IPS-11a (cell line): Measurements from ENCODE around the gene SMLR1.

Experiments used
- H3K4me3 ChIP-seq: one replicate; pipeline ENCODE4 v1.5.1; 2013; ENCODE audit warnings: low read depth, low read length, control low read depth

Gene SMLR1

DNA sequence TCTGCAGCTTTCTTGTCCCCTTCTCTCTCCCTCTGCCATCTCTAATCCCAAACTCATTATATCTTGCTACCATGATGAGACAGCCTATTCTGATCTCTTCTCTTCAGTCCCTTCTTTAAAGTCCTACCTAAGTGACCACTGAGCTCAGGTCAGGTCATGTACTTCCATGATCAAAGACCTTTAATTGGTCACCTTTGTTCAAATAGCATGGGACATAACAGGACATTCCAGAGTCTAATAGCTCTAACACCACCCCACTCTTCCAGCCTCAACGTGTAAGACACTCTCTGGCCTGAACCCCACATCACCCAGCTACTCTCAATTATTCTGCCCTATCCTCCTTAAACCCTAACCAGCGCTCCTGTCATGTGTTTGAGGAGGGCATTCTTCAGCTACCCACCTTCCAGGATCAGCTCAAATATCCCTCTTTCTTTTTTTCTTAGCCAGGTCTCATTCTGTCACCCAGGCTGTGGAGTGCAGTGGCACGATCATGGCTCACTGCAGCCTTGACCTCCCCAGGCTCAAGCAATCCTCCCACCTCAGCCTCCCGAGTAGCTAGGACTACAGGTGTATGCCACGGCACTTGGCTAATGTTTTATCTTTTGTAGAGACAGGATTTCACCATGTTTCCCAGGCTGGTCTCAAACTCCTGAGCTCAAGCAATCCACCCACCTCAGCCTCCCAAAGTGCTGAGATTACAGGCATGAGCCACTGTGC lies 2.1 kb upstream of the SMLR1 start:
- H3K4me3 ChIP-seq: no peak overlapping the region

DNA sequence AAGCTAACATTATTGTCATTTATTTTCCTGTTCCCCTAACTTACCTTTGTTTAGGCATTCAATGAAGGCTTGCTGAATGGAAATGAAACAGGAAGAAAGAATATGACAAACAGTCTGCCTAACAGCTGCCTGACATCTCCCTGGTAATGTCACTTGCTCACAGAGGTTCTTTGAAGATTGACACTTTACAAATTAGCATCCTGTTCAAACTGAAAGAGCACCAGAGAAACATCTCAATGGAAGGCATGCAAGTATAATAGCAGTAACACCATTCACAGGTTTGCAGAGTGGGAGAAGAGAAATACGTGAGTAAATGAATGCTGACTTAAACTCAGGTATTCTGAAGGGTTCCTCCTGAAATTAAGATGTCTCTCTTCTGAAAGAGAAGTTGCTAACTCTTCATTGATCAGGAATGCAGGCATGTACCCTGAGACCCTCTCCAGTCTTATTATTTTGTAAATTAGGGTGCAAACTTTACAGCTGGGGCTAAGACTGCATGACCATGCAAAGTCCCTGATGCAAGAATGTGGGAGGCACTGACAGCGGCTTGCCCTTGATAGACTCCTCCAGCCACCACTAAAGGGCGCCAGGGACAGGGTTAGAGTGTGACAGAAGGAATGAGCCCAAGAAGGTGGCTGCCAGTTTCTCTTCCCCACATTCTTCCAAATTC lies 1.3 kb upstream of the SMLR1 start:
- no peak overlapping the region for H3K4me3 ChIP-seq

DNA sequence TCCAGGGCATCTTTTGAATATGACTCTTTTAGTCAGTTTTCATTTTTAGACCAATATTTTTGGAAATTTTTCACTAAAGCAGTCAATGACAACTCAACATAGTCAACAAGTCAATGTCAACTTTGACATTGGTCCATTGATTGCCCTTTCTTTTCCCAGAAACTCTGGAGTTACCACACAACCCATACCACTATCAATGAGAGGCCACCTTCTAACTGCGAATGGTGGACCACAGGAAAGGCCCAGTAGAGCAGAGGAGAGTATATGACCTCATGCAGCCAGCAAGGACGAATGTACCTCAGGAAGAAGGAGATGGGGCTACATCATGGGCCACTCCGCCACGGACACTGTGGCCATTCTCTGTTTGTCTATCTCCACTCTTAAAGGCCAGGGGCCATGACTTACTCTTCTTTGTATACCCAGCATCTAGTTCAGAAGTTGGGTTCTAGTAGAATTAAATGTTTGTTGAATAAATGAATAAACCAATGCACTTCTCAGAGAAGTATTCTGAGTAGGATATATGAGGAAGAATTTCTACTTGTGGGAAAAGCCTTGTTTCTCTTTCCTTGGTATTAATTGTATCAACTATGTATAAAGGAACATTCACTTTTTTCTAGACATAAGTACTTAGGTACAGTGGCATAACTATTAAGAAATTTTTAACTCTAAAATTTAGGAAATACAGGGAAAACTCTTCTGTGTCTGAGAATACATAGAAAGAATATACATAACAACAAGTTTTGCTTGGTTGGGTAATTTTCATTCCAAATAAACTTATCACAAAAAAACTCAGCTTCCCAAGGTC lies 562 bp upstream of the SMLR1 start:
- H3K4me3 ChIP-seq: no peak overlapping the region

DNA sequence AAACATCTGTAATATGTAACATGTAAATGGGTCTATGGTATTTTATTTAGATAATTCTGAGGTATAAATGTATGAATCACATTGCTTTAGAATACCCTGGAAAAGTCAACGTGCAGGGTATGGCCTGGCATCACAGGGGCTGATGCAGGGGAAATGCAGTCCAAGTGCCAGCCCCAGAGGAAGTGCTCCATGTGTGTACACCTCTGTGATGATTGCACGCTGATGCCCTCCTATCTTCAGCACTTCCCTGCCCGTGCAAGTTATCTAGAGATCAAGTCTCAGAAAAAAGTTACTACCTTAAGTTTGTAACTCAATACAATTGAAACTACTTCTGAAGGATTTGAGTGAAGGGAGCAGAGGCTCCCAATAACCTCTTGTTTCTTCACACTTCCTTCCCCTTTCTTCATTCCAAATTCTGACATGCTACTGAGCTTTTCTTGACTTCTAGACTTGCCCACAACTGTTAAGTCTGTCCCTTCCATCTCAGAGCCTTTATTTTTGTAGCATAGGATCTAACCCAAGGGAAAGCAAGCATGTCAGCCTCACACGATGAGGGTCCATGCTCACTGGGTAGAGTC lies 2.2 kb downstream of the SMLR1 start:
- H3K4me3 ChIP-seq: no peak overlapping the region

DNA sequence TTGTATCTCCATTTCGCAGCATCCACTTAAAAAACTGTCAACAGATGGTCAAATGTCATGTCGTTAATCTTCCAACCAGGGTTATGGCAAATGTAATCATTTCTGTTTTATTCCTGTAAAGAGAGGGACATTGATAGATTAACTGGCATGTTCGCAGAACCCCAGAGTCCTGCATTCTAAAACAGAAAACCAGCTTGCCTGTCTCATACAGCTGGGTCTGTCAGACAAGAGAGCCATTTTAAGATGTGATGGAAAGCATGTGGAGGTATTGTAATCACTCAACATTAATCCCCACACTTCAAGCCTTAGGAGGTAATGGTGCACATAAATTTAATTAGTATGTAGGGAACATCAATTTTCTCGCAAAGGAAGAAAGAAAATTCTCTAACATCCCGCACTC lies 4.4 kb downstream of the SMLR1 start:
- no peak overlapping the region for H3K4me3 ChIP-seq

DNA sequence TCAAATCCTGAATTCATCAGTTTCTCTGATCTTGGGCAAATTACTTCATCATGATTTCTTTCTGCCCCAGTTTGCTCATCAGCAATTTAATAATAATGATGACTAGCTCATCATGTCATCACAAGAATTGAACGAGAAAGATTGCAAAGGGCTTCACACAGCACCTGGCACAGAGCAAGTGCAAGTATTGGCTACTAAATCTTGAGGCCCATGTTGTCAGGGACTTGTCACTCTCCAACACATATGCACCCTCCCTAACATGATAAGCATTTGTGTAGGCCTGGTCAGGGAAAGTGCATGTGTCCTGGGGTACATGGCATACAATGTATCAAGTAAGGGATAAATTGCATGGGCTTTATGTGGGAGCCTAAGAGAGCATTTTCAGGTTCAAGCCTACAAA lies 6.4 kb downstream of the SMLR1 start:
- H3K4me3 ChIP-seq: no peak overlapping the region

DNA sequence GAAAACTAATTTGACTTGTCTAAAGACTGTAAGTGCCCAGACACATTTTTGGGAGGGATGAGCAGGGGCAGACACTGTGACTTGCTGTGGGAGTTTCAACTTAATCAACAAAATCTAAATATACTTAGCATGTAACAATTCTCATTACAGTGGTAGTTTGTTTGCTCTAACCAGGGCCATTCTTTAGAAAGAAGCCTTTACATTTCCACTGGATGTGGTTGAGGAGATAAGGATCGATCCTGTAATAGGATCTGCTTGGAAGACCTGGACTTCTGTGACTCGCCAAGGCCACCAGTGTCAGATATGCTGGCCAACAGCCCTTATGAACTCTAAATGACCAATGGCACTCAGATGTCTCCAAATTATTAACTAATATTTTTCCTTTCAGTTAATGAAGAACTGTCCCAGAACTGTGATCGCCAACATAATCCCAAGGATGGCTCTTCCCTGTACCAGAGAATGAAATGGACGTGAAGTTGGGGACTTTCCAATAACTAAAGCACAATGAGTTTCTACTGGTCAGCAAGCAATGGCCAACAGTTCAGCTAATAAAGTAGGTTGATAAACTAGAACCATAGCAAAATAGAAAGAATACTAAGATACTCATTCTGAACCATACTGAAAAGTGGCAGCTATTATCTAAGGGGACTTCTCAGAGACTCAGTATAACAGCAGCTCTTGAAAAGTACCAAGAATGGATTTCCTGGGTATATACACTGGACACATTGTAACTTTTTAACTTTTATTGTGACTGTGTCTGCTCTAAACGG lies 7.5 kb downstream of the SMLR1 start:
- H3K4me3 ChIP-seq: no peak overlapping the region

DNA sequence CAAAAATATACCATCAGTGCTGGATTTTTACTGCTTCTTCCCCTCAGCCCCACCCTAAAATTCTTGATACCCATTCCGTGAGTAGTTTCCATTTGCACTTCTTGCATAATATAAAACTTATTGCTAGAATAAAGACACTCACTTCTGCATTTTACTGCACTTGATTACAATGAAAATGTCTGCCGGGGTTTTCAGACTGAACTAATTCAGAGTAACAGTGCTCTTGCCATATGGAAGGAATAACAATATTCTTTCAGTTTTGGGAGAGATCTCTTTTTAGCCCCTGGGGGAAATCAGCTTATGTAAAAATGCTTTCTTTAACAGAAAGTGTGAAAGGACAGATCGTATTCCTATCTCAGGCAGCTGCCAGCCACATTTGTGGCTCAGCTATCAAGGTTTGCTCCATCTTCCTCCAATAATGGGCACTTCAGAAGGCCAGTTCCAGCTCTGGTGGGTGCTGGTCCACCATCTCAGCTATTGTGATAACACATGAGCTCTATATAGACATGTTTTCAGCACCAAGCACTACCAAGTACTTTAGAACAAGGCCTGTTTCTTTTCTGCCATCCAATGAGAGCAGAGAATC lies 8.9 kb downstream of the SMLR1 start:
- no peak overlapping the region for H3K4me3 ChIP-seq

DNA sequence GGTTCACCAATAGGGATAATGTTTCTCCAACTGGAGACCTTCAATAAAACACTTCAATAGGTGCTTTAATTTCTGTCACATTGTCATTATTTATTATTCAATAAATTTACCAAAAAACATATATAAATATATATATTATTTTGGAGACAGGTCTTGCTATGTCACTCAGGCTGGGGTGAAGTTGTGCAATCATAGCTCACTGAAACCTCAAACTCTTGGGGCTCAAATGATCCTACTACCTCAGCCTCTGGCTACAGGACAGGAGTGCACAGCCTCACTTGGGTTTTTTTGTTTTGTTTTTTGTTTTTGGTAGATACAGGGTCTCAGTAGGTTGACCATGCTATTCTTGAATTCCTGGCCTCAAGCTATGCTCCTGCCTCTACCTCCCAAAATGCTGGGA lies 9.9 kb downstream of the SMLR1 start:
- no peak overlapping the region for H3K4me3 ChIP-seq

DNA sequence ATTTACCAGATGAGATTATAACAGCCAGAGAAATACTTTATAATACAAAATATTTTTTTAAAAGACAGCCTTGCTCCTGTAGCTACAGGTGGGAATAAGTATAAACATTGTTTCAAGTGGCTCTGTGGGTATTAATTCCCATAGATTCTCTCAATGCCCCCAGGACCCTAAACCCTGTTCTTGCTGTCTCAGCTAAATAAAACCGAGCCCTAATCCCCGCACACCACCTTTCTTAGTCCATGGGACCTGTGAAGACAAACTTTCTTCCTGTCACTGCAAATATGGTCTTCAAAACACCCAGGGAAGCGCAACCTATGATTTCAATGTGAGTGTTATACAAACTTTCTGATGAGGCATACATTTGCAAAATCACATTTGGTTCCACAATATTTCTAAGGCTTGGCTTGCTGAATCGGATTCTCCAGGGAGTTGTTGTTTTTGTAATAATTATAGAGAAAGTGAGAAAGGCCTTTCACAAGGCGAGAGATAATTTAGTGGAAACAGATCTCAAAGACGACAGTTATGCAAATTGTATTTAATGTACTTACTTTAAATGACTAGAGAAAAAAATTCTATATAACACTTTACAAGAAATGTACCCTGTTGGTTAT lies 11.1 kb downstream of the SMLR1 start:
- no peak overlapping the region for H3K4me3 ChIP-seq

DNA sequence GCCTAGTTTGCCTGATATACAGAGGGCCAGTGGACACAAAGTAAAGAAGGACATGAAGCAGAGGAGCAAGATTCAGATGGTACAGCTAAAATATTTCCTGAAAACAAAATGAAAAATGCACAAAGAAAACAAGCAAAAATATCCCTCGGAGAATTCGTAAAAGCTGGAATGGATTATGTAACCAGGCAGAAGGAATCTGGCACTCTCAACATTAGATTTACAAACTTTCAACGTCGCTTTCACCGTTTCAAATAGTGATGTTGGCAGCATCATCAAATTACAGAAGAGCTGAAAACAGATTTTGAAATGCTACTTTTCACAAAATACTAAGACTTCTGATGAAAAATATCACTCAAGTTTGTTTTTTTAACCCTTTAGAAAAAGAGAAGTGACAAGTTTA lies 11.7 kb downstream of the SMLR1 start:
- H3K4me3 ChIP-seq: no peak overlapping the region

DNA sequence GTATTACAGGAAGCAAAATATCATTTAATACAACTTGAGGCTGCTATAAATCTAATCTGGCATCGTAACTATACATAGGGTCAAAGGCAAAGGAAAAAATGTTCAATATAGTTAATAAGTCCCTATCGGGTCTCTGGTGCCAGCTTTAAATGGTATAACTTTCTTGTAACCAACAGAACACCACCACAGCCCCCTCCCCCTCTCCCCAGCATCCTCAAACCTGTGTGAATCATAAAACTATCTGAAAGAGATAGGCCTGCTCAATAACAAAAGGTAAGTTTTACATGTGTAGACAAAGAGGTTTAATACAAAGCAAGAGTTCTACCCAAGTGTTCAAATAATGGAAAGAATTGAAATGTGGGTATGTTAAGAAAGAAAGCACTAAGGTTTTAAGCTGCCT lies 12.2 kb downstream of the SMLR1 start:
- H3K4me3 ChIP-seq: no peak overlapping the region

DNA sequence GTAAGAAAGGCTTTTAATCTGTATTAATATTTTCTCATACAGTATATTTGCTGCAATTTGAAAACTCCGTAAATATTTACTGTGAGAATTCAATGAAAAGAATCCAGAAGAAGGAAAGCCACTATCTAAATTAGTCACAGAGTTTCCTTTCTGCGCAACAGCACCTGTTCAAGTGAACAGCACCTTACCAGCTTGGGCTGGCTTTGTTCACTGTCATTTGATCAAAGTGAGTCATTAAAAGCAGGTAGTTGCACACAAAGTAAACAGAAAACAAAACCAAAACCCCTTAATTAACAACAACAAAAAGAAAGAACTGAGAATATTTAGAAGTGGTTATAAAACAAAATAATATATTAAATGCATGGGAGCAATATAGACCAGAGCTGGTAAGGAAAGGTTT lies 12.8 kb downstream of the SMLR1 start:
- no peak overlapping the region for H3K4me3 ChIP-seq

DNA sequence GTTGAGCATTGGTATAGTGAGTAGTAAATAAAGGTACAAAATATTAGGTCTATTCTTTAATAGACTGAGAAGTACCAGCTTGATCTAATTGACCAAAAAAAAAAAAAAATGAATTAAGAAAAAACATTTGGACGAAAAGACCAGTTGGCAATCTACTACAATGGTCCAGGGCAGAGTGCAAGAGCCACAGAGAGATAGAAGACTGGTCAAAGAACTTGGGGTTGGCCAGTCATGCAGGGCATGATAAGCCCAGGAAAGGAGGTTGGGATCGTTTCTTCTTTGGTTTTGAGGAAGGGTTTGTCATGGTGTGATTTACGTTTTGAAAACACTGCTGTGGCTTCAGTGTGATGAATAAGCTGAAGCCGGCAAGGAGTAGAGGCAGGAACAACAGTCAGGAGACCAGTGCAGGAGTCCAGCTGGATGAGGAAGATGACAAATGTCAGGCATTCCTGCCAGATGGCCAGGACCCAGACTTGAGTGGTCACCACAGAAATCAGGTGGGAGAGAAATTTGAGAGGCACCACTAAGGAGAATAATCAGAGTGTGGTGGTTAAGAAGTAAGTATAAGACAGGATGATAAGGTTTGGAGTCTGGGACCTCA lies 14.0 kb downstream of the SMLR1 start:
- no peak overlapping the region for H3K4me3 ChIP-seq

DNA sequence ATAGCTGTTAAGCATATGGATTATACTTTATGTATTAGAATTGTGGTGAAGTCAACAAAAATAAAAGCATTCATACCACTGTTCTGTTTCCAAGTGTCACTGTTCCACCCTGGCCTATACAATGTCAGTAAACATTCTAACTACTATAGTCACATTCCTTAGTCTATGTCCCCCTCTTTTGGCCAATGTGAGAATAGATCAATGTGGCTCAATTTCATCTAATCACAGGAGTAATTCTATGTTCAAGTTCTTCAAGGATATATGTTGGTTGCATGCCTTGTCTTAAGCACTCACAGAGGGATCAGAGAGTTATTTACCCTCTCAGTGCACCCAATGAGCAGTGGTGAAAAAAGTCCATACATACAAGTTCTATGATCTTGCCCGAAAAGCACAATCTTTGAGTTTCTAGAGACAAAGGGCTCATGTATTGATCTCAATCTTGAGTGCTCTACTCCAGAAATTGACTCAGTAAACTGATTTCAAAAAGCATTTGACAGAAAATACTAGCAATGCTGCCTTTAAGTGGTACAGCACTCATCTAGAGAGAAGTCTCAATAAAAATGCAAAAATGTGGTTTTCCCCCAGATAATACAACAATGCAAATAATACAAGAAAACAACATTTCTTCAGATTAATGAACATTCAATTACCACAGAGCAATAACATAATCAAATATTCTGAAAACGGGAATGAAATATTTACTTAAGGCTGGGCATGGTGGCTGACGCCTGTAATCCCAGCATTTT lies 16.5 kb downstream of the SMLR1 start:
- no peak overlapping the region for H3K4me3 ChIP-seq

DNA sequence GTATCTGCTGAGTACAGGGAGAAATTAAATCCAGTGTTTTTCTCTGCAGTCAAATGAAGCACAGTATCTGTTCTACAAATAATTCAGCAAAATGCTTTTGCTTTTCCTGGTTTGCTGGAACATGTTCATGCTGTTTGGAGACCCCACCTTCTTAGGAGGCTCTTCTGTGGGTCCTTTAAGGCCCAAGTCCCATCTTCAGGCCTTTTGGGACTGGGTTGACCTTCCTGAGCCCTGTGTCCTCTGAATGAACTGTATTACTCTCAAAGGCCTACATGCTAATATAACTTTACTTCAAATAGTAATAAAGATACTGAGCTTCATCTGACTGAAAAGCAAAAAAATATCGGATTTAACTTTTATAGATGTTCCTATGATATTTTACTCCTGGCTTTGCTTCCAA lies 19.3 kb downstream of the SMLR1 start:
- H3K4me3 ChIP-seq: no peak overlapping the region

DNA sequence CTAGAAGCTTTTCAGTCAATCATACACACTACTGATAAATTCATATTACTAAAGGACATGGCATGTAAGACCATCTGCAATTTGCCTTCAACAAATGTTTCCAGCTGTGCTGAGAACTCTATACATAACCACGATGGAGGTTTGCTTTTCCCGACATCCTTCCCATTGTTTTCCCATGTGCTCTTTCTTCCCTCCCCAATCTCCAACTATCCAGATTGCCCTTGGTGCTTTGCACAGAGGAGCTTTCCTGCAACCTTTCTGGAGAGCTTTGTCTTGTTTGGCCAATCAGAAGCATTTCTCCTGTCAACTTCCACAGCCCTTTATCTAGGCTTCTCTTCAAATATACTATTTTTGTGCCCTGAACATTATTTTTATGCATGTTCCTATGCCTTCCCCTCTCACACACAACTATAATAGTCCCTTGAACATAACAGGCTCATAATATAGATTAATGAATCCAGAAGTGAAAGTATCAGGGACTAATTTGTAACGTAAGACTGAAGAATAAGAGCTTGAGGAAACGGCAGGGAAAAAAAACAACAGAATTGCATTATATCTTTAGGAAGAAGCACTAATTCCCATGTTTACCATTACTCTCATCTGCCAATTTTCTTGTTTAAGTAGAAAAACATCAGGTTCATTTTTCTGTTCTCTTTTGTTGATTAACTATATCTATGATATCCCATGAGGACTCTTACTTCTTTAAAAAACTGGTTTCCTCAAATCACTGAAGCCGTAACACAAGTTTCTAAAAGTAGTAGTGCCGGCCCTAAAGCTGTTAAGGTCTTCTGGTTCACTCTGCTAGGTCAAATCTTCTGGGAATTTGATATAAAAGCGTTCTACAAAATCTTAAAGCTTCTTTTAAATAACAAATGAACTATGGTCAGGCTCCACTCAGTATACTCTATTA lies 20.1 kb downstream of the SMLR1 start:
- H3K4me3 ChIP-seq: no peak overlapping the region

DNA sequence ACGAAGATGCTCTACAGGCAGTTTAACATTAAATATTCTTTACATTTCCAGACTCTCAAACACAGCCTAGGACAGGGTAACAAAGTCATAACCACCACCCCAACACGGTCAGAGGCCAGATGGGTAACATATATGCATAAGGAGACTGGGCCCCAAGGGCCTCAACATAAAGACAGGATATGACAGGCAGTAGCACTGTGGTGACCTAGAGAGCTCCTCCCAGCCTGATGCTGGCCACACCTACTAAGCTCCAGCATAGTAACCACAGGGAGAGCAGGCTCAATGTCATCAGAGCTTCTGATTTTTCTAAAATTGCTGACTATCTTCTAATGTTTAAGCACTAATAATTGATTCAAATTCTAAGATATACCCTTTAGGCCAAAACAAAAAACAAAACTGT lies 21.7 kb downstream of the SMLR1 start:
- H3K4me3 ChIP-seq: no peak overlapping the region
